HG03045 (cell line): Measurements from ENCODE around the gene ADARB1.

Experiments
- ATAC-seq: cut with Tn5 transposase; IDR thresholded peaks from one replicate; pipeline ENCODE4 v1.9.1; 2021; ENCODE audit warnings: mild to moderate bottlenecking, moderate library complexity; ENCODE audit not compliant: unreplicated experiment

The ADARB1 gene

DNA sequence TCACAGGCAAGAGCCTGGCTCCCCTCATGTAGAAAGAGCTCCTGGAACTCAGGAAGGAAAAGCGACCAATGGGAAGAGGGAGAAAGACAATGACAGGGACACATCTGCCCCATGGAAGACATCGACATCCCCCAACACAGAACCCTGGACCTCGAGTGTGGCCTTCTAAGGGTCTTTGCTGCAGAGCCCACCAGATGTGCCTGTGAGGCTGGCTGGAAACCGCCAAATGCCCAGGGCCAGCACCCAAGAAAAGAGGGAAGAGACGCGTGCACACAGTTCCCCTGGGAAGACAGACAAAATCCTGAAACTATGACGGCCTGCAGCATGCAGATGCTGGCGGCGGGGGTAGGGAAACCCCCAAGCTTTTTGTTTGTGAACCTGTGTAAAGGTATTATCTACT is 36.4 kb upstream of the ADARB1 start:
- ATAC-seq: no peak

DNA sequence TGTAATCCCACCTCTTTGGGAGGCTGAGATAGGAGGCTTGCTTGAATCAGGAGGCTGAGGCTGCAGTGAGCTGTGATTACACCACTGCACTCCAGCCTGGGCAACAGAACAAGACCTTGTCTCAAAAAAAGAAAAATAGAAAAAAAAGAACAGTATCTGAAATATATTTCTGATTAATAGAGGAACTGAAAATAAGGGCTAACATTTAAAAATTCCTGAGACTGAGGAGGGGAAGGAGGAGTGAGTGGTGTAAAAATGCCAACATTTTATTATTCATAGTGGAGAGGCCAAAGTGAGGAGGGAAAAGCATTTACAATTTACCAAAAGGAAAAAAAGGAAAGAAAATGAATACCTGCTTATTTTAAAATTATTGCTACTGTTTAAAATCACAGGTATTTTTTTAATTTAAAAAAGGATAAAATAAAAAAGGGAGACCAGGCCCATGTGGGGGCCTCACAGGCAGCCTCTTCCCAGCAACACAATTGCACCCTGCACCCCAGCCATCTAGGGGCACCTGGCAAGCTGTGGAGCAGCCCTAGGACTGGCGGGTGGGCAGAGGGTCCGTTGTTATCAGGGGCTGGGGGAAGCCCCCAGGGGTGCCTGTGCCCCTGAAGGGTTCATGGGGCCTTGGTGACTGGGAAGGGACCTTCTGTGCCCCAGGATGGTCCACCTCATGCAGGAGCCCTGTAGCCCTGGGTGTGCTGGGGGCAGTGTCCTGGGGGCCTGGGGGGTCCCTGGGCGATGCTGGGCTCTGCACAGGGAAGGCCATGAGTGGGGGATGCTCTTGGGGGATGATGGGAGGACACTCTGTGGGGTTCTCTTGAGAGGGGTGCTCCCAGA is 34.8 kb upstream of the ADARB1 start:
- ATAC-seq: no peak

DNA sequence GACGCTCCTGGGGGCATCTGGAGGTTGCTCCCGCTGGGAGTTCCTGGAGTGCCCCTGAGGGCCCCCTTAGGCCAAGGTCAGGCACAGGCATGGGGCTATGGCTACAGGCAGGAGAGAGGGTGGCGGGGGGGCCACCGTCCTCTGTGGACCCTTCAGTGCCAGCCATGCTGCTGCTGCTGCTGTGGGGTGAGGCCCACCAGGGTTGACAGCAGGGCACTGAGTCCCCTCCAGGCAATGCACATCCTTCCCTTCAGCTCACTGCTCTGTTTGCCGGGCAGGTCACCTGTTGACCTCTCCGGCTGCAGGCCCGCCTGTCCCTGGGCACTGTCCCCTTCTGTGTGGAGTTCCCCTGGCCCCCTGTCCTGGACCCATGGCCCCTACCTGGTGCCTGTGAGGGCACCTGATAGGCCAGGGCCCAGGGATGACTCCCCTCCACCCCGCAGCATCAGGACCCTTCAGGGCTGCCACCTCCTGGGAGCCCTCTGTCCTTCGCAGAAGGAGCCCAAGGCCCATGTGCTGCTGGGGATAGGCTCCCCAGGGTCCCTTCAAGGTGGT is 34.1 kb upstream of the ADARB1 start:
- no peak for ATAC-seq

DNA sequence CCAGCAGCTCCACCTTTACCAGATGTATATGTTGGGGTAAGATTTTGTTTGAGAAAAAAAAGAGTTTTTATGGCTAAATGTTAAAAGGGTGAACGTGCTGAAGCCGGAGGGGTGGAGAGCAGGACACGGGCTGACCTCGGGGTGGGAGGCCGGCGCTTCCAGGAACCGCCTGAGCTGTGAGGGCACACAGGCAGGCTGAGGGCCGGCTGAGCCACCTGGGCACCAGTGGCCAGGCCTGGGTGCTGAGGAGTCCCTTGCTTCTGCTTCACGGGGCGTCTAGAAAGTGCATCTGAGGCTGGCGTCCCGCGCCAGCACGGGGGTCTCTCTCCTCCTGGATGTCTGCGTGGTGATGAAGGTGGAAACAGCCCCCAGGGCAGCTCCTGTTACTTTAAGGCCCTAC is 33.6 kb upstream of the ADARB1 start:
- no peak for ATAC-seq

DNA sequence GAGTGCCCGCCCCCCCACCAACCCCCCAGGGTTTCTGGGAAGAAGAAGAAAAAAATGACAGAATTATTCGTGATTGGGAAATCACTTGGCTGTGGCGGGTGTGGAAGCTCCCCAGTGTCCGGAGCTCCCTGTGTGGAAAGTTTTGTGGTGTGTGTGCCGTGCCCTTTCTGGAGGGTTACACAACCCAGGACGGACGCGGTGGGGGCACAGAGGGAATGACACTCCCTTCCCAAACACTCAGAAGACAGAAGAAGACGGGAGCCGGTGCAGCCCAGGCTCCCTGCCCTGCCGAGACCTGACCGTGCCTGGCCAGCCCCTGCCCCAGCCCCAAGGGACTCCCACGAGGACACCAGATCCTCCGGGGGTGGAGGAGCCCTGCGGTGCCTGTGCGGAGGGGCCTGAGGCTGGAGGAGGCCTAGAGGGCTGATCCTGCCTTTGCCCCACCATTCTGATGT is 33.0 kb upstream of the ADARB1 start:
- no peak for ATAC-seq

DNA sequence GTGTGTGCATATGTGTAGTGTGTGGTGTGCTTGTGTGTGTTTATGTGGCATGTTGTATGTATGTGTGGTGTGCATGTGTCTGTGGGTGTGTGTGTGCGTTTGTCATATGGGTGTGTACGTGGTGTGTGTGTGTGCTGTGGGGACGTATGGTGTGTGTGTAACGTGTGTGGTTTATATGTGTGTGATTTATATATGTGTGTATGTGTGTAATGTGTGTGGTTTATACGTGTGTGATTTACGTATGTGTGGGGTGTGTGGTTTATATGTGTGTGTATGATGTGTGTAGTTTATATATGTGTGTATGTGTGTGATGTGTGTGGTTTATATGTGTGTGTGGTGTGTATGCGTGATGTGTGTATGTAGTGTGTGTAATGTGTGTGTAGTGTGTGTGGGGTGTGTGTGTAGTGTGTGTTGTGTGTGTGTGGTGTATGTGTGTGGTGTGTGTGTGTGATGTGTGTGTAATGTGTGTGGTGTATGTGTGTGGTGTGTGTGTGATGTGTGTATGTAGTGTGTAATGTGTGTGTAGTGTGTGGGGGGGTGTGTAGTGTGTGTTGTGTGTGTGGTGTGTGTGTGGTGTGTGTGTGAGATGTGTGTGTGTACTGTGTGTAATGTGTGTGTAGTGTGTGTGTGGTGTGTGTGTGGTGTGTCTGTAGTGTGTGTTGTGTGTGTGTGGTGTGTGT is 32.3 kb upstream of the ADARB1 start:
- ATAC-seq: no peak

DNA sequence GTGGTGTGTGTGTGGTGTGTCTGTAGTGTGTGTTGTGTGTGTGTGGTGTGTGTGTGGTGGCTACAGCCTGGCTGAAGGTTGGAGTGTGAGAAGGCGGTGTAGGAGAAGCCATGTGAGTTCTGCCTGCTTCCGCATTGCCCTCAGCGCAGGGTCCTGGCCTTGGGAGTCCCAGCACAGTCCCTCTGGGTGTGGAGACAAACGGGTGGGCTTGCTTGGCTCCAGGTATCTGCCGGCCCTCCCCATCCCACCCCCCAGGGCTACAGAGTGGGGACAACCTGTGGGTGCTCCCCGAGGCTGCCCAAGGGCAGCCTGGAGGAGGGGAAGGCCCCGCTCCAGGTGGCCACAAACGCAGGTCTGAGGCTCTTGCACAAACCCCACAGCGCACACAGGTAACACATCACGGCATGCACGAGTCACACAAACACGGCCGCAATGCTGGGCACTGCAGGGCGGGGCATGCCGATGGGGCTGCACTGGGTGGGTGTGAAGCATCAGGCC is 31.7 kb upstream of the ADARB1 start:
- ATAC-seq: no peak

DNA sequence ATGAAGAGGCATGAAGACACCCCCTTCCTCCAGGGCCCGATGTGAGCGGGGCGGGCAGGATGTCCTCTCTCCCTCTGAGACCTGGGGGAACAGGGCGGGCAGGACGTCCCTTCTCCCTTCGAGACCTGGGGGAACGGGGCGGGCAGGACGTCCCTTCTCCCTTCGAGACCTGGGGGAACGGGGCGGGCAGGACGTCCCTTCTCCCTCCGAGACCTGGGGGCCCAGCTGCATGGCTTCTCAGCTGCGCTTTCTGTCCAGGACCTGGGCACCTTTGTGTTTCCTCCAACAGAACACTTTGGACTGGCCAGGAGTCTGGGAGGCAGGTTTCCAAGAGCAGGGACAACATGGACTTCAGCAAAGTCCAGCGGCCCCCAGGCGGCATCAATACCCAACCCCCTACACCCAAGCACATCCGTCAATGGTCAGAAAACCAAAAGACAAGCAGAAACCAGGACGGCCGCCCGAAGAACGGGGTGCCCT is 30.8 kb upstream of the ADARB1 start:
- no peak for ATAC-seq

DNA sequence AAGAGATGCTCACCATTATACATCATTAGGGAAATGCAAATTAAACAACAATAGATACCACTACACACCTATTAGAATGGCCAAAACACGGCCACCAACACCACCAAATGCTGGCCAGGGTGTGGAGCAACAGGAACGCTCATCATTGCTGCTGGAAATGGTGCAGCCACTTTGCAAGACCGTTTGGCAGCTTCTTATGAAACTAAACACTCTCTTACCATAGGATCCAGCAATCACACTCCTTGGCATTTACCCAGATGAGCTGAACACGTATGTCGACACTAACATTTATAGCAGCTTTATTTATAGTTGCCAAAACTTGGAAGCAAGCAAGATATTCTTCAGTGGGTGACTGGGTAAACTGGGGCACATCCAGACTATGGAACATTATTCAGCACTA is 28.9 kb upstream of the ADARB1 start:
- ATAC-seq: no peak

DNA sequence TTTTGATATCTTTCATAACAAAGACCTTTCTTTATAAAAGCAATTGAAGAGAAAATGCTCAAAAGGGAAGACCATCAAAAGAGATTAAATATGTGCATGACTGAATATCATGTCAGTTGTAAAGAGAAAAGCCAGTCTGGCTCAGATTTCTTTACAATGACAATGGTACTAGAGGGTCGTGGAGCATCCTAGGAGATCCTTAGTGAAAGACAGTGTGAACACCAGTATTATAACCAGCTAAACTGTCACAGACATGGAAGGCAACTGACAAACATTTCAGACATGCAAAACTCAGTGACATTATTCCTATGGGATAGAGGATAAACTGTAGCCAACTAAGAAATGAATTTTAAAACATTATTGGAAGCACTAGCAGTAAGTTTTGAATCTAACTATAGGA is 27.1 kb upstream of the ADARB1 start:
- ATAC-seq: no peak

DNA sequence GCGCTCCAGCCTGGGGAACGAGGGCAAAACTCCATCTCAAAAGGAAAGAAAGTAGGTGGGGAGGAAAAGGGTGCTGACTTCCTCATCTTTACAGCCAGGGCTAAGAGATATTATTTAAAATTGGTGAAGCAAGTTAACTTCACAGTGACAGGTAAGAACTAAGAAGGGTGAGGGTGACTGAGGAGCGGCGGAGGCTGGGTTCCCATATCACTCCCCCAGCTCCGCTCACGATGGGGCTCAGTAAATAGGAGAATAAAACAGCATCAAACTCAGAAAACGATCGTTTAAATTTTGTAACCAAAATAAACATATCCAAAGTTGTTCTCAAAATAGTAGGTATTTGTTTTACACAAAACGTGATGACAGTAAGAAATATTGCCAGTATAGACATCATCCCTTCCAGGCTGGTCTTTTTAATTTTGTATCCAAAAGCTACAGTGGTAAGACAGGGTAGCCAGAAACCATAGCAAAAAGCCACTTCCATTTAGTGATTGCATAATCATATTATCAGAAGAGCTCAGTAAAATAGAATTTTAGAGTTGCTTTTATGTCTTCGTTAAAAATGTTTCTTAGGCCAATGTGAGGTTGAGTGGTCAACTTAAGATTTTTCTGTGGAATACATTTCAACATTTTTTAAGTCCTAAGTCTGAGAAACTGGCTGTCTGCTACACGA is 26.2 kb upstream of the ADARB1 start:
- no peak for ATAC-seq

DNA sequence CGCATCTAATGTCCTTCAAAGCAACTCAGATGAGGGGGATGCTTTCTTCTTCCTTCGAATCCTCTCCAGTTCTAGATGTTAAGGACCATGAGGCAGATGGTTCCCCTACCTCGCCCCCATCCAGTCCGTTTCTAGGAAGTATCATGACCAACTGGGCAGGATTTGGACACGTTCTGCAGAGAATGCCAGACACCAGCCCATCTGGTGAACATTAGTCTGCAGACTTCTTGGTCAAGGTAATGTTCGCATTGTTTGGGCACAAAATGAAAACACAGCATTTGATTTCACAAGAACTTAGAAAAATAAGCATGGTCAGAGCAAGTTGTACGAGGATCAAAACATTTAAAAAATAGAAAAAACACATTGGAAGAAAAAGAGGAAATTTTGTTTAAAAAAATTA is 25.4 kb upstream of the ADARB1 start:
- no peak for ATAC-seq

DNA sequence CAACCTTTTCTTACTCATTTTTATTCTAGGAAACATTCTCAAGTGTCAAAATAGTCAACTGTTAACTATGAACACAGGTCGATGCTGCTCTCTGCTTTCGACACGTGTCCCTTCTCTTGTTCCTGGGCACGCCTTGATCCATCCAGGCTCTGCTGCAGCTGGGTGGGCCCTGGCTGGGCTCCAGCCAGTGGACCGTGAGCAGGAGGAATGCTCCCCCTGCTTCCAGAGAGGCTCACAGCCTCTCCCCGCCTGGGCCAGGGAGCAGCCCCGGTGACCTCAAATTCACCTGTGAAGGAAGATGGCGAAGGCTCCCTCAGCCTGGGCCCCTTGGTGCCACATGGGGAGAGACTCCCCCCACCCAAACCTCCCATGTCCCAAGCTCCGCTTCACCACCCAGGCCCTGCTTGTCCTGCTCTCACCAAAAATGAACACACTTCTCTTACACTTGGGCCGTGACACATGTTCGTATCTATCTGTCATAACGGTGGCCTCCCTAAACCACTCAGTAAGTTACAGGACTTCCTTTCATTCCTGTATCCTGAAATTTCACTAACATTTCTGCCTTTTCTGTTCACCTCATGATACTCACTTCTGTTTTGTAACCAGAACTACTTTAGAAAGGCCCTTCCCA is 24.6 kb upstream of the ADARB1 start:
- no peak for ATAC-seq

DNA sequence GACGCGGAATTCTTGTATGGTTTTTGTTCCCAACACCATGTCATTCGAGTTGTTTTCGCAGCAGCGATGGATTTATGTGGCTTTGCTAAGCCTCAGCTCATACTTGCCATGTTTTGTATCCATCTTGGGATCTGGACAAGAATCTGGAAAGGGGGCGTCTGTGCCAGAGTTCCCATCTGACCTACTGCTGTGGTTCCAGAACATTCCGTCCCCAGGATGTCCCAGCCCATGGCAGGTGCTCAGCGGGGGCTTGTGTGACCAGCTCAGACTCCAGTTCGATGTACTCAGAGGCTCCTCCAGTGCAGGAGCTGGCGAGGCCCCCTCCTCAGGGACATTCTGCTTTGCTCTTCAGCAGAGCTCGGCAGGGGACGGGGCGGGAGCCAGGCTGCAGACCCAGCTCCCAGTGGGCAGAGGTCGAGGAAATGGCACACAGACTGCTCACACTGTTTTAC is 24.0 kb upstream of the ADARB1 start:
- ATAC-seq: no peak

DNA sequence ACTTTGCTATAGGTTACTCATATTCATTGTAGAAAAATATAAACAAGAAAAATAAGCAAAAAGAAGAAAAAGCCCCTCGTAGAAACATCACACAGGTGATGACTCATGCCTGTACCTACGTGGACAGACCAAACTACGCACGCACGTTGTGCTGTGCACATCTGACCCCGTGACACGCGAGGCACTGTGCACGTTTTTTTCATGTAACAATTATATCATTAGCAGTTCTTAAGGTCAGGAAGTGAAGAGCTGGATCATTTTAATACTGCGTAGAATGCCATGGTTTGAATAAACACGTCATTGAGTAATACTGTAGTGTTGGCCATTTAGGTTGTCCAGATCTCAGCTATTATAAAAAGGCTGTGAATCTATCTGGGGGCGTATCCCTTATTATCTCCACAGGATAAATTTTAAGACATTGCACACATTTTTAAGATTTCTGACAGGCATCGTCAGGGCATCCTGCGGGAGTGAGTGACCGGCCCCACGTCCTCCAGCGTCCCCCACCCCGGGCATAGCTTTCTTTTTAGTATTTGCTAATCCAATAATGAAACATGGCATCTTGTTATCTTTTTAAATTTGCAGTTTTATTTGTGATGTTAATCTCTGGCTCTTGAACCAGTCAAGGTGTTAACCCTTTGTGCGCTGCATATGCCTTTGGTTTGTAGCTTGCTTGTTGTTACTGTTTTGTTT is 23.4 kb upstream of the ADARB1 start:
- ATAC-seq: no peak

DNA sequence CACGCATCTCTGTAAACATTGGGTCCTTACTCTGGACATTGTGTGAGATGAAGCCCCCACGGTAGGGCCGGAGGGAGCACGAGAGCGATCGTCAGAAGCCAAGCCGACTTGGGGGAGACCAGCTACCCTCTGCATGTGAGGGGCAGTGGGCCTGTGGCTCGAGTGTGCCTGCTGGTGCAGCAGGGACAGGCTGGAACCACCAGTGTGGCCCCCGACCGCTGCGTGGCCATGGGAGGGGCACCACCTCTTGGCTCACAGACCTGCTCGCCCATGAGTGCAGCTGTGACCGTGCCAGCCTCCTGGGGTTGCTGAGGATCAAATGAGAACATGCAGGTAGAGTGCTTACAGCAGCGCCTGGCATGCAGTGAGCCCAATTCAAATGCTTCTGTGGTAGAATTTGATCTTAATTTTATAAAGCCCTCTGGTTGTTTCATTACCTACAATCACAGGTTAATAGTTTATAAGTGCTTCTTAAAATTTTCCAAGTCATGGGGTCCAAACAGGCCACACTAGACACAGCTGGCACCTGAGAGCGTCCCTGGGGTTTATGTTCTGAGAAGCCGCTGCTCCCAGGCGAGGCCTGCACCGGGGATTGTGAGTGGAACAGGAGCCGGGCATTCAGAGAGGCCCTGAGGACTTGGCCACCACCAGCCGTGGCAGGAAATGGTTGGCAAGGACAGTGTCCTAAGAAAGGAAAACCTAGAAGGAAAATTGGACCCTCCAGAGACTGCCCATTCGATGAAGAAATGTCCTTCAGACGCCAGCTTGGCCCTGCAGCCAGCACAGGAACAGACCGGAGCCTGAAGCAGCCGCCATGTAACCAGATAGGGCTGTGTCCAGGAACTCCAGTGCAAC is 22.6 kb upstream of the ADARB1 start:
- ATAC-seq: no peak

DNA sequence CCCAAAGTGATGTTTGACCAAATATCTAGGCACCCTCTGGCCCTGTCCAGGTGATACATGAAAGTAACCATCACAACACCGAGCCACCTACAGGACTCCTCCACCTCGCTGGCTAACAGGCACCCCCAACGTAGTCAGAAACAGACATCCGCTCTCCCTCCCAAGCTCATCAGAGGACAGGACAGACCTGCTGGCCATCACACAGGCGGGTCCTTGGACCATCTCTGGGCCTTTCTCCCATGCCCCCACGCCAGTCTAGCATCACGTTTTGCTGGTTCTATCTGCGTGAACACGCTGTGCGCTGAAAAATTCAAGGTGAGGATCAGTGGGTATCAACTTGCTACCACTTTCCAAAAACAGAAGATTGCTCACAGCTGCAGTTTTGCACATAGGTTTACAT is 21.4 kb upstream of the ADARB1 start:
- ATAC-seq: no peak

DNA sequence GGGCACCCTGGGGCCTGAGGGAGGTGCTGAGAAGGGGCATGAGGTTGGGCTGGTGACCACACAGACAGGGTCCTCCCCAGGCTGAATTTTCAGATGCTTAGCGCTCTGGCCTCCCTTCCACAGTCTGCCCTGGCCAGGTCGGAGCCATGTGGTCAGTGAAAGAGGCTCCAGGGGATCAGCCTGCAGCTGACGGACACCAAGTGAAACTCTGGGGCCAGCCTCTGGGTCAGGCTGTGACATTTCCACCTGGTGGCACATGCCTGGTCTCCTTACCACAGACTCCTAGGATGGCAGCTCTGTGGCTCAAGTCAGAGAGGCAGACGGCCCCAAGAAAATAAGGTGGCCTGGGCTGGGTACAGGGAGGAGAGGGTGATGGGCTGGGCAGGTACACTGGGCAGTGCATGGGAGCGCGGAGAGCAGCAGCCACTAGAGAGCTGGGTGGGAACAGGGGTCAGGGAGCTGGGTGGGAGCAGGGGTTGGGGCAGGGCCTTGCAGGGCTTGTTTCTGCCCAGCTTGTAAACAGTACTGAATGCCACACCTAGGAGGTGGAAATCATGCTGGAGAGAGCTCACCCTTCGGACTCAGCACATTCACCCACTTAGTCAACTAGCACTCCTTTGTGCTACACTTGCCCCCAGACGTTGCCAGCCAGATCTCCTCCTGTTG is 20.7 kb upstream of the ADARB1 start:
- ATAC-seq: no peak
